SK-MEL-5 (cell line): ENCODE results near the gene ATG10. TPM values are rescaled to one million over a fixed set of nuclear protein-coding genes. Genes with fewer than 3 reads are reported as not detected.
"Not testable (repeated sequence)": the region's sequence is repeated elsewhere in the genome, so short reads cannot be mapped to it uniquely, and the experiment has no call there.

Experiments
- DNase-seq: peaks from one replicate; pipeline ENCODE4 v3.0.0-alpha.2; 2016; ENCODE audit warnings: low read depth, low spot score
- in situ Hi-C: cut with HindIII; loops from 2 replicates; pipeline ENCODE4 v1.10.0; 2016; ENCODE audit warnings: low sequenced_read_pairs, high pct_unique_total_duplicates, low pct_unique_long_range_greater_than_20kb
- total RNA-seq: library from RNA; depleted of rRNA; stranded (reverse); fragments of >200 nt; shearing (Covaris generic); gene quantifications from 2 replicates; pipeline ENCODE4 v1.2.3, GENCODE V29; 2014

The ATG10 gene
- total RNA-seq, 1 experiment from 2014 or later, result 10.0 TPM

DNA sequence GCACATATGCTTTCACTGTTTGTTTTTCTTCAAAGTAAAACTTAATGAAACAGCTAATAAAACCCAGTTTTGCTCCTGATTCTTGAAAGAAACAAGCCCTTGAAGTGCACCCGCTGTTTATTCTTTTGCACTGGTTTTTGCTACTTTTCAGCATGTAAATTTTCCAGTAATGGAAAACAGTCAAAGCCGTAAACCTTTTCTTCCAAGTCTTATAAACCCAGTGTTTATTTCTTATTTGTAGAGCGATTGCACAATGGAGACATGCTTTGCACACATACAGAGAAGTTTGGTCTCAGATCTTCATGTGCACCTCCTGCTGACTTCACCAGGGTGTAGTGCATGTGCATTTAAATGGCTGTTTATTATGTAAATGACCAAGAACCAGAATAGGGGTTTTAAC lies 51.8 kb downstream of the ATG10 start:
- no peak for DNase-seq
- in situ Hi-C loops, result no loop called here

DNA sequence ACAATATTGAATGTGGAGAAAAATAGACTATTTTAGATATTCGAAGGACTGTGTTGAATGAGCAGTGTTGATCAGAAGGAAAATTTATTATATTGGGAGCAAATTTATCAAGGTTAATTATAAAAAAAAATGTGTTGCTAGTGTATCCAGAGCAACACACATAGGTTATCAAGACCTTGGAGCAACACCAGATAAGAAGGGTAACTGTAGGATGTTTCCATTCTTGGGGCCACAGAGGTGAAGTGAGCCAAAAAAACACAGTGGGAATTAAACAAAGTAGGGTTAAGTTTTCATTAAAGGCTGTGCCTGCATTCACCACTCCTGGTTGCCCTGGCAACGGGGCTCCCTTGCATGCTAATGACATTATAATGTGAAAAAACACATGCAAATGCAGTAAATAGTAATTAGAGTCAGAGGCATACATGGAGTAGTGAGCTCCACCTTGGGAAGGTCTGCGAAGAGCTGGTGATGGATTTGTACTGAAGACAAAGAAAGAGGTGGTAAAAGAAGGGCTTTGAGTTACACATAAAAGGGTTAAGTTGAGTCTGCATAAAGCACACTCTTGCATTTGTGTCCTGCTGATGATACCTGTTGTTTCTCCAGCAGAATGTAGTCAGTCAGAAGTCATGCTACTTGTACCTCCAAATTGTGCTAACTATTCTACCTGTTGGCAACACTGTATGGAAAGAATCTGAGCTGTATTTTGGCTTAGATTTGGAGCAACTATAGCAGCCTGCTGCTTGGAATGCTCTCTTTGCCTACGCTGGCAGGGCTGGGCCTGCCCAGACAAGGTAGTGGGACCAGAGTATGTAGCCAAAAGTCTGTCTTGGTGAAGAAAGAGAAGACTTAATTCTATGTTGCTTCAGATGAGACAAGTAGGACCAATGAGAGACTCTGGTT lies 59.6 kb downstream of the ATG10 start:
- in situ Hi-C loops, result no loop called here
- DNase-seq, result no peak

DNA sequence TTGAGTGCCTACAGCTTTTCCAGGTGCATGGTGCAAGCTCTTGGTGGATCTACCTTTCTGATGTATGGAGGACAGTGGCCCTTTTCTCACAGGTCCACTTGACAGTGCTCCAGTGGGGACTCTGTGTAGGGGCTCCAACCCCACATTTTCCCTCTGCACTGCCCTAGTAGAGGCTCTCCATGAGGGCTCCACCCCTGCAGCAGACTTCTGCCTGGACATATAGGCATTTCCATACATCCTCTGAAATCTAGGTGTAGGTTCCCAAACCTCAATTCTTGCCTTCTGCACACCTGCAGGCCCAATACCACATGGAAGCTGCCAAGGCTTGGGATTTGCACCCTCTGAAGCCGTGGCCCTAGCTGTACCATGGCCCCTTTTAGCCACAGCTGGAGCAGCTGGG lies 71.1 kb downstream of the ATG10 start:
- in situ Hi-C loops, DNase-seq: not testable (repeated sequence)

DNA sequence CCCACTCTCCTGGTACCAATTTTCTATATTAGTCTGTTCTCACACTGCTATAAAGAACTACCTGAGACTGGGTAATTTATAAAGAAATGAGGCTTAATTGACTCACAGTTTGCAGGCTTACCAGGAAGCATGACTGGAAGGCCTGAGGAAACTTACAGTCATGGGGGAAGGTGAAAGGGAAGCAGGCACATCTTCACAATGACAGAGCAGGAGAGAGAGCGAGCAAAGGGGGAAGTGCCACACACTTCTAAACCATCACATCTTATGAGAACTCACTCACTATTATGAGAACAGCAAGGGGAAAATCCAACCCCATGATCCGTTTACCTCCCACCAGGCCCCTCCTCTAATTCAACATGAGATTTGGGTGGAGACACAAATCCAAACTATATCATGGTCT lies 72.2 kb downstream of the ATG10 start:
- DNase-seq, result no peak
- in situ Hi-C loops, result no loop called here

DNA sequence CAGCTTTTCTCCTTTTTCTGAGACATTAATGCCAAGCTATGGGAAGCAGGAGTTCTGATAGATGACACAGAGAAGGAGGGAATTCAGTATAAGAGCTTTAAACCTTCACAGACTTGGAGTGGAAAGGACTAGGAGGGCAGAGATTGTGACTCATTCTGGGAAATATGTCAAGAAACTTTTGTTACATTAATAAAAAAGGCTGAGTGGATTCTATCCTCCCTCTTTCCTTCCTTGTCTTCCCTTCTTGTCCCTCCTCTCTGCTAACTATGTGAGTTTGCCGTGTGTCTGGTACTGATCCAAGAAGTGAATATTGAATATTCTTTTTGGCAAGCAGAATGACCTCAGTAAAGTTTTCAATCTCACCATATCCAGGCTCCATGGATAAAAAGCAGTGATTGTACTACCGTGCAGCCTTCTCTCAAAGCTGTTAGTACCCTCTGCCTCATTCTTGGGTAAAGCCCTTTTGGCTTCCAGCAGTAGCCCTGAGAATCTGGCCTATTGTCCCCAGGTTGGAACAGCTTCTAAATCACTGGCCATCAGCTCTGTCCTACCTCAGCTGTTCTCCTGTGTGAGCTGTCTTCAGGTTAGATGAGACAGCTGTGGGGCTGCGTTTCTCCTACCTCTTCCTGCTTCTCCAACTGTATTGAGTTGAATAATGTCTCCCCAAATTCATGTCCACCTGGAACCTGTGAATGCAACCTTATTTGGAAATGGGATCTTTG lies 73.9 kb downstream of the ATG10 start:
- DNase-seq, result no peak
- in situ Hi-C loops, result no loop called here

DNA sequence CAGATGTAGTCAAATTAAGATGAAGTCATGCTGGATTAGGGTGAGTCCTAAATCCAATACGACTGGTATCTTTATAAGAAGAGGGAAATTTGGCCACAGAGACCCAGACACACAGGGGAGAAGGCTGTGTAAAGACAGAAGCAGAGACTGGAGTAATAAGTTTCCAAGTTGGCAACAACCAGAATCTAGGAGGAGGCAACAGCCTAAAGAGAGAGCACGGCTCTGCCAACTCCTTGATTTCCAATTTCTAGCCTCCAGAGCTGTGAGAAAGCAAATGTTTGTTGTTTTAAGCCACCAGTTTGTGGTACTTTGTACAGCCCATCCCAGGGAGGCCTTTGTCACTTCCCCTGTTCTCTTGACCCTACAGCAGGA lies 74.4 kb downstream of the ATG10 start:
- in situ Hi-C loops, result no loop called here
- no peak for DNase-seq

DNA sequence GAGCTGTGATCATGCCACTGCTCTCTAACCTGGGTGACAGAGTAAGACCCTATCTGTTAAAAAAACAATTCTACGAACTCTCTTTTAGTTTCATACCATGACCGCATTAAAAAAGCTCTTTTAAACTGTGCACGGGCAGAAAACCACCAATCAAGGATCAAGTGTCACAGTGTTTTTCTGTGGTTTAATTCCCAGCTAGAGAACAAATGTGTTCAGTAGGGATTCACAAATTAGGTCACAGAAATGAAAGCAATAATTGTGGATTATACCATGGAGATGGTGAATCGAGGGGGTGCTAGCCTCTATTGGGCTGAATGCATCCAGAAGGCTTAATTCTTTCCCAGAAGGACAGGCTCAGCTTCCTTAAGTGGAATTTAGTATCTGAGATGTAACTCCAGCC lies 79.1 kb downstream of the ATG10 start:
- in situ Hi-C loops, result no loop called here
- DNase-seq, result no peak

DNA sequence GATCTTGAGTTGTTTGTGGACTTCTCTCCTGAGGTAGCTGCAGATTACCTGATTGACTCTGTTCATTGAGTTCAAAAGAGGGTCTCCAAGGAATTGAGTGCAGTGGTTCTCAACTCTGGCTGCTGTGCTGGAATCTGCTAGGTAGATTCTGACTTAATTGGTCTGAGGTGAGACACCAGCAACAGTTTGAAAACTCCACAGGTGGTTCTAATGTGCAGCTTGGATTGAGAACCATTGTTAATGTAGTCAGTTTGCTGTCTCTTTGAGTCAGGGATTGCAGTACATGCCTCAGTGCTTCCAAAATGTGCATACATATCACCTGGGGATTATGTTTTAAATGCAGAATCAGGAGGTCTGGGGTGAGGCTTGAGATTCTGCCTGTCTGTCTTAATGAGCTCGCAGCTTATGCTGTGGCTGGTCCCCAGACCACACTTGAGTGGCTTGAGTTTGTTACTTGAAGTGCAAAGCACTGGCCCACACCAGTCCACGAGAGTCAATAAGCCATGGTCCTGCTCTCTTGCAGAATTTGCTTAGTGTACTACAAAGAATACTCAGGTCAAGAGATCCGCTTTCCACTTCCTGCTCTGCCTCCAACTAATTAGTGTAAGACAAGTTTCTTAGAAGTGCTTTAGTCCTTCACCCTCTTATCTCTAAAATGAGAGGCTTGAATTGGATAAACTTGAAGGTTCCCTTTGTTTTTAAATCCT lies 82.3 kb downstream of the ATG10 start:
- no peak for DNase-seq
- in situ Hi-C loops, result no loop called here

DNA sequence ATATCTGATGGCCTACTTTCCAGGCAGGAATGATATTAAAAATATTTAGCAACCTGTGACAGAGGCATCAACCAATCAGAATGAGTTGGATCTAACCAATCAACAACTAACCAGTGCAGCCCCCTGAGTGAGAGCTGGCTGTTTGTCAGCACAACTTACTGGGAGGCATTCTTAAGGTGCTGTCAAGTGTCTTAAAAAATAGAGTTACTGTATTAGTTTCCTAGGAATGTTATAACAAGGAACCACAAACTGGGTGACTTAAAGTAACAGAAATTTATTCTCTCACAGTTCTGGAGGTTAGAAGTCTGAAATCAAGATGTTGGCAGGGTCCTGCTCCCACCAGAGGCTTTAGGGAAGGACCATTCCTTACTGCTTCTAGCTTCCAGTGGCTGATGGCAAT lies 85.2 kb downstream of the ATG10 start:
- DNase-seq, result no peak
- in situ Hi-C loops, result no loop called here

DNA sequence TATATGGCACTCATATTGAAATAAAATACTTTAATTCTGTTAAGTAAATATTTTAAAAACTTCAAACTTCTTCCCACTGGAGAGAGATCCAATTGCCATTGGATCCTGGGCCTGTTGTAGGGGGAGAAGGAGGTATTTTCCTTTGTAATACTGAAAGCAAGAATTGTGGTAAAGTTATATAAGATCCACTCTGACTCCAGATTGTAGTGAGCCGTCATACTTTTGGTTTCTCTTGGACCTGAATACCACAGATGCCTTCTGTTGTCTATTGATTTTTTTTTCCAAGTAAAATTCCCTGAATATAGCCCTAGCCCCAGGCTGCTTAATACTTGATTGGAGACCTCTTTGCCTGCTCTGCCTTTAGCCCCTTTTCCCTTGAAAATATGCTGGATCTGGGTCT lies 86.9 kb downstream of the ATG10 start:
- DNase-seq, result no peak

DNA sequence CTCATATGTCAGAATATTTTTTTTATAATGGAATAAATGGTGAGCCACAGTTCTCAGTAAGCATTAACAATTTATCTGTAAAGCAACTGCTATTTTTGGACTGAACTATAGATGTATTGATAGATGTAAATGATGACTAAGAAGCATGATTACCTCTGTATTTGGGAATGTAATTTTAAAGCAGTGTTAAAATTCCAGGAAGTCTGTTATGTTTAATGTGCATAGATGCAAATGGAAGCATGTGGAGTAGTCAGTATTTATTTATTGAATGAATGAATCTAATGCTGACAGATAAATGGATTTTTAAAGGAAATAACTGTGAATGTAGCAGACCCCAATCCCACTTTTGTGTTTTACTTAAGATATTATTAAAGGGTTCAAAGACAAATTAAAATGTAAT lies 95.0 kb downstream of the ATG10 start:
- in situ Hi-C loops, result no loop called here
- no peak for DNase-seq

More for the DNA sequence above, 86.9 kb downstream of the ATG10 start:
- in situ Hi-C loops, result no loop called here

DNA sequence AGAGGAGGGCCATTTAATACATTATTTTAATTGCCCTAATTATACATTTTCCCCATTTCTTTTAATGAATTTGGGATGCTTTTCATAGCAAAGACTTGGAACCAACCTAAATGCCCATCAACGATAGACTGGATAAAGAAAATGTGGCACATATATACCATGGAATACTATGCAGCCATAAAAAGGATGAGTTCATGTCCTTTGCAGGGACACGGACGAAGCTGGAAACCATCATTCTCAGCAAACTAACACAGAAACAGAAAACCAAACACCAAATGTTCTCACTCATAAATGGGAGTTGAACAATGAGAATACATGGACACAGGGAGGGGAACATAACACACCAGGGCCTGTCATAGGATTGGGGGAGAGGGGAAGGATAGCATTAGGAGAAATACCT lies 96.2 kb downstream of the ATG10 start:
- DNase-seq, in situ Hi-C loops: not testable (repeated sequence)

DNA sequence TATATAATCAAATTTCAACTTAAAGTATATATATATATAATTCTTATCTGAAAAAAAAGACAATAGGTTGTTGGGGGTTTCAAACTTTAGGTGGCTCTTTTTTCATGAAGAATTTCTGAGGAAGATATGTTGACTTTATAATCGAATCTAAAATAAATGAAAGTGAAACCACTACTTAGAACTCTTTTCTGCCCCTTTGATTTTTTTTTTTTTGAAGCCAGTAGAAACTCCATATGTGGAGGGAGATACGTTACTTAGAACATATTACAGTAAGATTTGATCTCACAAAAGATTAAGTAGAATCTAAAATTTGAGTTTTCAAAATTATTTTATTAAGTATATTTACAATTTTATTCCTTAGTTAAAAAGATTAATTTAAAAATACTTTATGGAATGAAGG lies 96.9 kb downstream of the ATG10 start:
- no peak for DNase-seq
- in situ Hi-C loops, result no loop called here

DNA sequence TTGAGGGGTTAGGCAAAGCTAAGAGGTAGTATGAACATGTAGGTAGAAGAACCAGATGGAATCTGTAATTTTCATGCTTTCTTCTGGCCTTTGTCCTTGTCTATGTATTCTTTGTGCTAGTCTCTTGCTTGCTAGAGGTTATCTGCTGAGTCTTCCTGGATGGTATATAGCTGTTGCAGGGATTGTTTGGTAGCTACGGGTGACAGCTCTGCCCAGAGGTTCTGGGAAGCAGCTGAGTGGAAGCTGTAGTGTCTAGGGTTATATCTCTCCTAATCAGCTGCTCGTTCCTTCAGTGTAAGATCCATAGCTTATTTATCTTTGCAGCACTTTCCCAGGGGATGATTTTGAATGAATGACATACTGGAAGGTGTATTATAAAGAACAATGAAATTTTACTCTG lies 100.3 kb downstream of the ATG10 start:
- DNase-seq, result no peak
- in situ Hi-C loops, result no loop called here

DNA sequence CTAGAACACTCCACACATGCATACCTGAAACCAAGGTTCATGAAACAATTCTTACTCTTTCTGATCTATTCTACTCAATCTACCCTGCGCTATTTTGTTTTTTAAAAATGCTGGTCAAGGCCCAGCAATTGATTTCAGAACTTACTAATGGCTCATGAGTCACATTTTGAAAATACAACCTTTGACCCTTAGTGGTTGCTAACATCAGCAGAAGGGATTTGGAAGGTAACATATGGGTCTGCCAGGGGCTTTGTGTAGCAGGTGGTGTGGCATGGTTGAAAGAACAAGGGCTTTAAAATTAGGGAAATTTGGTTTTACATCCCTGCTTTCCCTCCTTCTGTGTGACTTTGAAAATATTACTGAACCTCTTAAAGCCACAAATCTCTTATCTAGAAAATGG lies 101.4 kb downstream of the ATG10 start:
- in situ Hi-C loops, result no loop called here
- DNase-seq, result no peak

DNA sequence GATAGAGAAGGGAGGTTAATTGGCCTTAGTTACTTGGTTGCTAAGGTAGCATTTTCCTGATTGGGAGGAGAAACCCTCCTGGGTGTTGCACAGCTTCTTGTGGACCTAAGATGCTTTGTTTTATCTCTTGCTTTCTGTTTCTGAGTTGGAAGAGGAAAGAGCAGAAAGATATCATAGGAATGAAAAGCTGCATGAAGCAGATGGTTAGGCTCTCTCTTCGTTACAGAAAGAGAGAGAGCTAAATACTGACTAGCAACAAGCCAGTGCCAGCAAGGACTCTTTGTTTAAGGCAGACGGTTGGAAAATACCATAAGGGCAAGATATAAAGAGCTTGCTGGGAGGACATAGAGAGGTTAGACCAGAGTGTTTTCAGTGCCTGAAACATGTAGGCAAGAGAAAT lies 103.1 kb downstream of the ATG10 start:
- no peak for DNase-seq
- in situ Hi-C loops, result no loop called here

DNA sequence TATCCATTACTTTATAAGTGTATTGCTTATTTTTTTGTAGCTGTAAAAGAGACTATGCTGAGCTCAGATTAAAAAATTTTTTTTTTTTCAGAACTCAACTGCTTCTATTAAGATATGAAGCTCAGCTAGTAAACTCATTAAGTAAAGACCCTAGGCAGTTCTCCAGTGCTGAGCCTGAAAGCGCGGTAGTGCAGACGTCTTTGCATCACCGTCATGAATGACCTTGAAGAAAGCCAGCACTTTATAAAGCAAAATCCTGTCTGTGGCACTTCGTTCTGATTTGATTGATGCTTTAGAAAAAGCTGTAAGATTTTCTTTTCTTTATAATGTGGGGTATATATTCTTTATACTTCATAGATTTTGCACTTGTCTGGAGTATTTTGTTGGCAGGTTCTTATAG lies 105.7 kb downstream of the ATG10 start:
- no peak for DNase-seq
- in situ Hi-C loops, result no loop called here

DNA sequence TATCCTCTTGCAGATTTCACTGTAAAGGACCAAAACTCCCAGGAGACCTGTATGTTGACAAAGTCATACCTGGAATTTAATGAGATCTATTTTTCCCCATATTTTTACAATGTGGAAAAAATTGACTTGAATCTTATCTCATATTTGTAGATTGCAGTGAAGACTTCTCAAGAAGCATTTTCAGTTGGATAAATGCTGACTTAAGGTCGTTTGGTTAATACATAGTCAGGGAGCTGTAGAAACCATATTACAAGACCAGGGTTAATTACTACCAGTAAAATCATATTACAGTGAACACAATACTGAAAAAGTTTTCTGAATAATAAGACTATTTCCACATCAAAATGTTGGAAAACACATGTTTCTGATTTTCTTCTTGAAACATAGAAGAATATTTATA lies 119.8 kb downstream of the ATG10 start:
- in situ Hi-C loops, result no loop called here
- DNase-seq, result no peak
